Stromal cell of bone marrow (primary cell): ENCODE measurements around the gene SLC25A21.
A peak's percentile ranks its signal among the peaks of the same experiment; 100 is the strongest.

Experiments used
- DNase-seq: peaks from one replicate; pipeline ENCODE4 v3.0.0-alpha.2; 2012; ENCODE audit warnings: low read depth

The SLC25A21 gene

DNA sequence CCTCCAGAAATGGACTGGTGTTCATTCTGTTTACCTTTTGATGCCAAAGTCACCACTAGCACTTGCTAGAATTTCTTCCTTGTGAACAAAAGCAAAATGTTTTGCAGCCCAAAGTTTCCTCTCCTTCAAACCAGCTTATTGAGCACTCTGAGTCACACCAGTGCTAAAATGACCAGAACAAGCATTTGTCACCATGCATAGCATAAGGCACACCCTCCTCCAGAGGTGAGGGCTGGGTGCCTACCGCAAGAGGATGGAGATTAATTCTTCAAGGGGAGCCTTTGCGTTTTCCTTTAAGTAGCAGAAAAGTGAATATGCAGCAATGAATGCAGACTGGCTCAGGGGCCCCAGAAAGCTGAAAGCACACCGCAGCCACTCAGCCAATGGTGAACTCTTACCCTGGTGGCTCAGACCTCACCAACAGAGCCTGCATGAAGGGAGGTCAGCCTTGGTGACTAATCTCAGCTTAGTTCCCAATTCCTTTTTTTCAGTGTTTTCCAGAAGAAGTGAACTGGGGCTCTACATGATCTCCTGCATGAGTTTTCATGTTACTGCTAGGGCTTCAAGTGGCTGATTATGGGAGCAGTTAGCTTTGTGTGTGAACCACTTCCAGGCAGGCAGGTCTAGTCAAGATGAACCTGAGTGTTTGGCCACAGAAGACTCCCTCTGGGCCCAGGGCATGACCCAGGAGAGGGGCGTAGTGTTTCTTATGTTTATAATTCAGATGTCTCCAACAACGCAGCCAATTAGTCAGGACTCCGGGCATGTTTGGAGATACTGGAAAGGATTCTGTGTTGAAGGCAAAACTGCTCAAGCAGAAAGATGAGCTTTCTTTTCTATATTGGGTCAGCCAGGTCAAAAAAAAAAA, 414.4 kb downstream of the SLC25A21 start:
- no peak for DNase-seq

DNA sequence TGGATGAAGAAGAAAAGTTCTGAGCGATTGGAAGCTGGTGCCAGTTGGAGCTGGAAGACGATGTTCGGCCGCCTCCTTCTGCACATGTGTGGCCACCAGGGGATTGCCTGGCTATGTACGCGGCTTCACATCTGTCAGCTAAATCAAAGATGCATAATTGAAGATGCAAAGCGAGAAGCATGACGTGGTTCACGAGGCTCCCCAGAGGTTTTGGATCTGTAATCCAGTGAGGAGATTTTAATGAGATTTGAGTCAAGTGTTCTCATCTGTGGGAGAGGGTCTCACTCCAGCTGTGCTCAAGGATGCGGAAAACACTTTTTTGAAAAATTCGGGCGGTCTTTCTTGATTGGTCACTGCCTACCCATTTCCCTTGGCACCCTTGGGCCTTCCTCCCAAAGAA, 416.2 kb downstream of the SLC25A21 start:
- no peak for DNase-seq

DNA sequence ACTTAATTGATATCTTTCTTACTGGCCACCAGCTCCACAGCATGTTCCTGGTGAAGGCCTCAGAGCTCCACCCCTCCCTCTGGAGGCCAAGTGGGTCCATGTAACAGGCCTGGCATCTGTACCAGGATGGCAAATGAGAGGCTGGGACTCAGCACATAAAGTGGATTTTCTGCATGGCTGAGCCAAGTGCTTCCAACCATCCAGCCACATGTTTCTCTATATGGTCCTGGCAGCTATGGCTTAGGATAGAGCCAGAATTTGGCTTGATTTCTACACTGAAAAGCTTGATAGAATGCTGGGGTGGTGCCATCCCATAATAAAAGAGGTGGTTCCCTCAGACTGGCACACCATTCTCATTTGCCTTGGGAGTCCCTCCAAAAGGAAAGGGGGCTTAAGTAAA, 416.6 kb downstream of the SLC25A21 start:
- DNase-seq, result no peak

DNA sequence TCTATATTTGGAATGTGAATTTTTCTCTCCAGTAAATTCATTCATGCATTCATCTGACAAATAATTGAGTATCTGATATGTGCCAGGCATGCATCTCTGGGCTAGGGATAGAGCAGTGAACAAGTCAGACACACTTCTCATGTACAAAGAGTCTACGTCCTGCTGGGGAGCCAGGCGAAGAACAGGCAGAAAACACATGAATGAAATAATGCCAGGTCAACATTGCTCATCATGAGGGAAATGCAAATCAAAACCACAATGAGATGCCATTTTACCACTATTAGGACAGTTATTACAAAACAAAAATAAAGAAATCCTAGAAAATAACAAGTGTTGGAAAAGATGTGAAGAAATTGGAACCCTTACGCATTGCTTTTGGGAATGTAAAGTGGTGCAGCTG, 420.5 kb downstream of the SLC25A21 start:
- no peak for DNase-seq

DNA sequence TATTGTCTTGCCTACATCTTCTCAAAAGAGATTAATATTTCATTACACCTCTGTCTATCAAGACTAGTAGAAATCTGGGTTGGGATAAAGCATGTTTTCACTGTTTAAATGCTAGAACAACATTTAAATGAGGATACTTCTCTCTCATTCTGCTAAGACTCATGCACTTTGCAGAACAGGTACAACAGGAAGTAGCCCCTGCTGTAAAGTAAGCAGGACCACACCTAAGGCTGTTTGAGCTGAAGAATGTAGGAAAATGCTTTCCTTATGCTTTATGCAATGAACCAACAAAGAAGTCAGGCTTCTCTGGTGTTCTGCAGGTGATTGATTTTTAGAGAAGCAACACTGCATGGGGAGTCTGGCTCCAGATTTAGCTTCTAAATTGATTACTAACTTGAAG, 421.3 kb downstream of the SLC25A21 start:
- no peak for DNase-seq

- no peak for DNase-seq
Measured at GRCh38 chr14:36750244-36750643, 422.2 kb downstream of the SLC25A21 start.

GRCh38 chr14:36748610-36749213, 423.7 kb downstream of the SLC25A21 start:
- no peak for DNase-seq

GRCh38 chr14:36747411-36748184, 424.8 kb downstream of the SLC25A21 start:
- DNase-seq, result no peak

GRCh38 chr14:36746872-36747271, 425.5 kb downstream of the SLC25A21 start:
- DNase-seq, result no peak

GRCh38 chr14:36741858-36742257, 430.5 kb downstream of the SLC25A21 start:
- no peak for DNase-seq

- DNase-seq, result no peak
Measured at GRCh38 chr14:36738269-36738668, 434.1 kb downstream of the SLC25A21 start.

- DNase-seq, result no peak
Measured at GRCh38 chr14:36726128-36726527, 446.3 kb downstream of the SLC25A21 start.

GRCh38 chr14:36724162-36724561, 448.2 kb downstream of the SLC25A21 start:
- no peak for DNase-seq

- DNase-seq, result no peak
Measured at GRCh38 chr14:36723530-36723929, 448.9 kb downstream of the SLC25A21 start.

- no peak for DNase-seq
Measured at GRCh38 chr14:36721877-36722276, 450.5 kb downstream of the SLC25A21 start.

DNA sequence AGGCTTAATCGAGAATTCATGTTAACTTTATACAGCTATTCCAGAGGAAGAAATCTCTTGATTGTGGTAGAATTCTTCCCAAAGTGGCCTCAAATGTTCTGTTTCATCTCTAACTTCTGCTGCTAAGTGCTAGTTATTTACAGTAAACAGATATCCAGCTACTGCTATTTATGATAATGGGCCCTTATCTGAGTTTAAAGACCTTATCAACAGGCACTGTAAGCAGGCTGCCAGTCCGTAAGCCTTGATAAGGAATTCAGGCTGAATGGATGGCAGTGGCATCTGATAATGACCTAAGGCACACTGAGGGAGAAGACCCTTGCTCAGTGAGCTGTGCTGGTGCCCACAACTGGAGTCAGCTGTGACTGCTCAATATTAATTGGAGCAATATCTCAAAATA, 451.7 kb downstream of the SLC25A21 start:
- DNase-seq, result no peak

DNA sequence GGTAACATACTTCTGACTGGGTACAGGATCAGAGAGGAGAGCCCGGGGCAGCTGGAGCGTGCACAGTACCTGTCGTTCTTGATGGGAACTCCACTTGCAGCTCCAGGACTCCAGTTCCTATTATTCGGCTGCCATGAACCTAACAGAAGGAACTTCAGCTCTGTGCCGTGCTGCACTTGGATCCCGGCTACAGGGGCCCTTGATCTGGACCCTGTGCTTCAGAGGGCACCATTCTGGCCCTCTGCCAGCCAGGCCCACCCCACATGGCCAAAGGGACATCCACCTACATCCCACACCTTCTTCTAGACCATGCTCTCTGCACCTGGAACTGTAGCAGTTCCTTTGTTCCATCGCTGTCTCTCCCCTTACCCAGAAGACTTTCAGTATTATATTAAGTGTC, 452.6 kb downstream of the SLC25A21 start:
- DNase-seq, result no peak

GRCh38 chr14:36718216-36718615, 454.2 kb downstream of the SLC25A21 start:
- peak; percentile 2 for DNase-seq

- DNase-seq, result no peak
Measured at GRCh38 chr14:36717363-36717762, 455.0 kb downstream of the SLC25A21 start.

DNA sequence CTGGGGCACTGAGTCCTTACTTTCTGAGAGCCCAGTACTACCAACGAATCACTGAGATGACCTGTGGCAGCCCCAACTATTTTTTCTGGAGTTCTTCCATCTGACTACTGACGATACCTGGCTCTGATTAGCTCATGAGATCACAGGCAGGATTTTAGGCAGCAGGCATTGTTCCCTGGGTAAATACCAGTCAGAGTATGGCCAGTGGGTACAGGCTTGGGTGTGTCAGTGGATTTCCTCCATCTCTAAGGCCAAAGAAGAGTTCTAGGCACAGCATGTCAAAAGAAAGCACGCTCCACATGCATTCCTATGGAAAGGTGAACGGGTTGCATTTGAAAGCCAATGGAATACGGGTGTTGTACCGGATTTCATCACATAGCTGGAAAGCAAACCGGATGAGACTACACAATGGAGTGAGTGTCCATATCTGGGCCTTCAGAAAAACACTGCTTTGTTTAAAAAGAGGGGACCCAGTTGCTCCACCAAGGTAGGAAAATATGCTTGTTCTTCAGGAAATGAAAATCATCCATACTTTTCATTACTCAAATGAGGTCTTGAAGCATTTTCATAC, 455.7 kb downstream of the SLC25A21 start:
- no peak for DNase-seq

DNA sequence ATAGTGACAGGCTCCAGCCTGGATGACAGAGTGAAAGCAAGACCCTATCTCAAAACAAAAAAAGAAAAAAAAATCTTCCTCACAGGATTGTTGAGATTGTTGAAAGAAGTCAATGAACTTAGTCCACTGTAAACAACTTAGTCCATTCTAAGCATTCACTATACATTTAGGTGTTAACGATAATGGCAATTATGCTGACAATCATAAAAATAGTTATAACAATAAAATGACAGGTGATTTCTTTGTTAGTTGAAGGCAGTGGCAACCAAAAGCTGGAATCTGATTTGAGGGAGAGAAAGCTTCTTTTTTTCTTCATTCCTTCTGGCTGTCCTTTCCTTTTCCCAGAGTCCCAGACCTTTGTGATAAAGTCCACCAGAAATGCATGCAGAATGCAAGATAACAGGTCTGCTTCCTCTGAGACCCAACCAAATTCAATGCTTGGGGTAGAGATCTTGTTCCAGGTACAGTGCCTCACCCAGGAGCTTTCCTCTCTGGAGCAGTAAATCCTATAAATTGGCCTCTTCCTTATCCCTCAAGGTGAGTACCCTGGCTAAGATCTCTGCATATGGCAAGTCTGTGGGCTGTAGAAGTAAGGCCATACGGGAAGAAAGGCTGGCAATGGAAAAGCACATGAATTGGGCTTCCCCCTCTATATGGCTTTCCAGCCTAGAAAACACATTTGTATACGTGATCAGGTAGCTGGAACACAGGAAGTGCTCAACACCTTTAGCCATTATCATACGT, 458.3 kb downstream of the SLC25A21 start:
- DNase-seq, result no peak

DNA sequence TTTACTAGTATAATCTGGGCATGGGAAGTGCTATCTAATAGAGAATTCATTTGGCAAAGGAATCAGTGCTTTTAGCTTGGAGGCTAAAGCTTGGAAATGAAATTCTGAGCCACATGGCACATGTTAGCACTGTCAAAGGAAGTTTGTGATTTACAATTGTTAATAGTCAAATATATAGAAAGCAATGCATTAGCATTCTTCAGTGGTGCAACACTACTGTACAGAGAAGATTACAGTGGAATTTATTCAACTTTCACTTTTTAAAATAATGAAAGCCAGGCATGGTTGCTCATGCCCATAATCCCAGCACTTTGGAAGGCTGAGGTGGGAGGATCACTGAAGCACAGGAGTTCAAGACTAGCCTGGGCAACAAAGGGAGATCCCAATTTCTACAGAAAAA, 464.8 kb downstream of the SLC25A21 start:
- DNase-seq, result no peak
